Colonic mucosa (tissue), 4 donors: ENCODE results near the gene FABP7. TPM values are rescaled to one million over a fixed set of nuclear protein-coding genes. Genes with fewer than 3 reads are reported as not detected.

ENCODE experiments used
- DNase-seq: peaks from one replicate; pipeline ENCODE4 v3.0.0-alpha.2; 2020
- H3K27ac ChIP-seq: fragments of 200-600 bp; one replicate; pipeline ENCODE4 v1.8.0; 2021
- H3K27me3 ChIP-seq: fragments of 200-600 bp; one replicate; pipeline ENCODE4 v1.8.0; 2021
- H3K36me3 ChIP-seq: fragments of 200-600 bp; one replicate; pipeline ENCODE4 v1.8.0; 2021
- H3K4me1 ChIP-seq: fragments of 200-600 bp; one replicate; pipeline ENCODE4 v1.8.0; 2021; ENCODE audit warnings: mild to moderate bottlenecking
- H3K4me3 ChIP-seq: fragments of 200-600 bp; one replicate; pipeline ENCODE4 v1.8.0; 2021
- H3K9ac ChIP-seq, 2 donors: one replicate each; pipeline ENCODE4 v1.7.0; 2013; ENCODE audit warnings: control low read depth in 2 of 2, low read depth in 2 of 2, low read length in 2 of 2
- H3K9me3 ChIP-seq: fragments of 200-600 bp; one replicate; pipeline ENCODE4 v1.8.0; 2021
- intact Hi-C: fragments of 100-400 bp; cut with DNase I; formaldehyde crosslinking; loops from one replicate; pipeline ENCODE4 v1.14.1; 2022
- total RNA-seq, 2 donors: library from RNA; stranded (reverse); fragmentation: NEBNext Ultra II Directional in 1 of 2; extraction: Animal tissue kit (Norgen Biotek cat#: 25700) in 1 of 2; gene quantifications; one replicate each; pipeline ENCODE4 v1.2.1, GENCODE V29; 2021
- TF ChIP-seq, protein P1 (sequence below): fragments of 200-600 bp; IDR thresholded peaks from one replicate; pipeline ENCODE4 v1.8.0; 2022; ENCODE audit warnings: antibody characterized with exemption, mild to moderate bottlenecking
- donor health status: healthy.
- donor health status: DM: no; HTN: no; CAD: no.
- donor health status: DM: no; HTN: no; CAD: no.

The FABP7 gene
- total RNA-seq, 2 donors from 2014 or later, result not detected

DNA sequence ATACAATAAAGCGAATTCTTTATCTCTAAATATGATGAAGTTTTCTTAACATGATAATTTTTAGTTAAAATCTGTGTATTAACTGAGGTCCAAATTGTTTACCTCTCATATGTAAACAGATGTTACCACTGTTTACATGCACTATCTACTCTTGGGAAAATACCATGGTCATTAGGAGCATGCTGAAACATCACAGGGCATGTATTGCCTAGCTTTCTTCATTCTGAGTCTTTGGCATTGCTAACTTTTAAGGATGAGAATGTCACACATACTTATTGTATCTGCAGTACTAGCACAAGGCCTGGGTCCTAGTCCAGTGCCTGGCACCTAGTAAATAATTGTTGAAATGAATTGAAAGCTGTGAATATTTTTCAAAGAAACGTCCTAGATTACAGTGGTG, 30.2 kb downstream of the FABP7 start:
- Histone ChIP-seq H3K4me1 (no peaks in the 10 kb centered on the region), H3K9me3 (no peaks in the 10 kb centered on the region), H3K4me3 (no peak overlapping the region), H3K27me3 (no peaks in the 10 kb centered on the region), H3K36me3 (no peaks in the 10 kb centered on the region), H3K27ac (no peak overlapping the region), H3K9ac (no peak overlapping the region)
- intact Hi-C loops, result no loop called here
- DNase-seq, result no peak
- TF ChIP-seq, protein P1, sequence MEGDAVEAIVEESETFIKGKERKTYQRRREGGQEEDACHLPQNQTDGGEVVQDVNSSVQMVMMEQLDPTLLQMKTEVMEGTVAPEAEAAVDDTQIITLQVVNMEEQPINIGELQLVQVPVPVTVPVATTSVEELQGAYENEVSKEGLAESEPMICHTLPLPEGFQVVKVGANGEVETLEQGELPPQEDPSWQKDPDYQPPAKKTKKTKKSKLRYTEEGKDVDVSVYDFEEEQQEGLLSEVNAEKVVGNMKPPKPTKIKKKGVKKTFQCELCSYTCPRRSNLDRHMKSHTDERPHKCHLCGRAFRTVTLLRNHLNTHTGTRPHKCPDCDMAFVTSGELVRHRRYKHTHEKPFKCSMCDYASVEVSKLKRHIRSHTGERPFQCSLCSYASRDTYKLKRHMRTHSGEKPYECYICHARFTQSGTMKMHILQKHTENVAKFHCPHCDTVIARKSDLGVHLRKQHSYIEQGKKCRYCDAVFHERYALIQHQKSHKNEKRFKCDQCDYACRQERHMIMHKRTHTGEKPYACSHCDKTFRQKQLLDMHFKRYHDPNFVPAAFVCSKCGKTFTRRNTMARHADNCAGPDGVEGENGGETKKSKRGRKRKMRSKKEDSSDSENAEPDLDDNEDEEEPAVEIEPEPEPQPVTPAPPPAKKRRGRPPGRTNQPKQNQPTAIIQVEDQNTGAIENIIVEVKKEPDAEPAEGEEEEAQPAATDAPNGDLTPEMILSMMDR, result no peak

DNA sequence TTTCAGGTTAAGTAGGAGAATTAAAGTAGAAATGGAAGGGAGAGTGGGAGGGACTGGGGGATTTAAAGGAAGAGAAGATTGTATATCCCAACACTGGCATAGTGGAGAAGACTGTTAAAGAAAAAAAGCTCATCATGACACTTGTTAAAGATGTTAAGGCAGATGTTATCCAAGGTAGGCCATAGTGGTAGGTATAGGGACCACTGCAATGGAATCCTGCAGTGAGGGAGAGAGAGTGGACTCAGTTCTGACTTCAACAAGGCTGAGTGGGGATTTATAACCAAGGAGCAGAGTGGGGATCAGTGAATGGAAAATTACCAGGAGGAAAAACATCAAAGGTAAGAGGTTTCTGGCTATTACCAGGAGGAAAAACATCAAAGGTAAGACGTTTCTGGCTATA, 30.7 kb downstream of the FABP7 start:
- H3K36me3 ChIP-seq, result no peaks in the 10 kb centered on the region
- TF ChIP-seq, protein P1, result no peak

DNA sequence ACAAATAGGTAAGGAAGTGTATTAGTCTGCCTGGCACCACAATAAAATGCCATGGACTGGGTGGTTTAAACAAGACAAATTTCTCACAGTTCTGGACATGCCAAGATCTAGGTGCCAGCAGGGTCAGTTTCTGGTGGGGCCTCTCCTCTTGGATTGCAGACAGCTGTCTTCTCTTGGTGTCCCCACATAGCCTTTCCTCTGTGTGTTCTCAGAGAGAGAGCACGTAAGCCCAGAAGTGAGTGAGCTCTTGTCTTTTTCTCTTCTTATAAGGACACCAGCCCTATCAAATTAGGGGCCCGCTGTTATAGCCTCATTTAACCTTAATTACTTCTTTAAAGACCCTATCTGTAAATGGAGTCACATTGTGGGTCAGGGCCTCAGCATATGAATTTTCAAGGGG, 37.8 kb downstream of the FABP7 start:
- DNase-seq, result no peak
- intact Hi-C loops, result no loop called here
- Histone ChIP-seq H3K9me3 (no peaks in the 10 kb centered on the region), H3K4me1 (no peaks in the 10 kb centered on the region), H3K27ac (no peak overlapping the region), H3K4me3 (no peak overlapping the region), H3K27me3 (no peaks in the 10 kb centered on the region), H3K9ac (no peak overlapping the region), H3K36me3 (no peaks in the 10 kb centered on the region)
- TF ChIP-seq, protein P1, result no peak

More for the DNA sequence above, 30.7 kb downstream of the FABP7 start:
- intact Hi-C loops, result no loop called here
- Histone ChIP-seq H3K9ac (no peak overlapping the region), H3K4me3 (no peak overlapping the region), H3K4me1 (no peaks in the 10 kb centered on the region), H3K27me3 (no peaks in the 10 kb centered on the region), H3K27ac (no peak overlapping the region), H3K9me3 (no peaks in the 10 kb centered on the region)
- no peak for DNase-seq

DNA sequence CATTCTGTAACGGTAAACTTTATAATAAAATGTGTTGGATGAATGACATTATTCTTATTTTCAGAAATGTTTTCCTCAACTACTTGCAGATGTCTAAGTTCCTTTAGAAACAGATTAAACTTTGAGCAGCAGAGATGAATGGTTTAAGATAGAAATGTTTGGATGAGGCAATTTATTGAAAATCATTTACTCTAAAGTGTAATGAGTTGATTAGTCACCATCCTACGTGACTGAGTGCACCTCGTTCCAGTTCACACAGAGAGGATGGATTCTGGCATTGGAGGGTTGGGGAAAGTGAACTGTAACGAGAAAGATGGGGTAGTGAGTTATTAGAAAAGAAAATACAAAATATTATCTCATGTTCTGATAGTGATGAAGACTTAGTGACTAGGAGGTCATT, 38.2 kb downstream of the FABP7 start:
- Histone ChIP-seq H3K27me3 (no peaks in the 10 kb centered on the region), H3K4me3 (no peak overlapping the region), H3K36me3 (no peaks in the 10 kb centered on the region), H3K27ac (no peak overlapping the region), H3K9me3 (no peaks in the 10 kb centered on the region), H3K9ac (no peak overlapping the region), H3K4me1 (no peaks in the 10 kb centered on the region)
- DNase-seq, result no peak
- TF ChIP-seq, protein P1, result no peak
- intact Hi-C loops, result no loop called here

DNA sequence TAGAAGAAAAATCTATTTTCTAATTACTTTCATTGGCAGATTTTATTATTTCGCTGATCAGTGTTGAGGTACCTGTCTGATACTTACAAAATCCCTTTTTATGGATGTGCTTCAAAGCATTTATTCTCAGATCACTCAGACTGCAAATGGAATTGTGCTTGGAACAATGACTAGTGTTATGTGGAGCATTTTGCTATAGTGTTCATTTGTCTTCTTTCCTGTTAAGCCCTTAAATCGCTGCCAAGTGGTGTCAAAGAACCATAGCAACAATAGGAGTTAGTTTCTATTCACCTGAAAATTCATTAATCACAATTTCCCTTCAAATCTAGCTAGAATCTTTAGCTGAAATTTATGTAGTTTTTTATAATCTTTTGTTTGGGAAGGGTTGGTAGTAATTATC, 39.4 kb downstream of the FABP7 start:
- Histone ChIP-seq H3K4me3 (no peak overlapping the region), H3K9me3 (no peaks in the 10 kb centered on the region), H3K36me3 (no peaks in the 10 kb centered on the region), H3K27me3 (no peaks in the 10 kb centered on the region), H3K9ac (no peak overlapping the region), H3K27ac (no peak overlapping the region), H3K4me1 (no peaks in the 10 kb centered on the region)
- intact Hi-C loops, result no loop called here
- TF ChIP-seq, protein P1, result no peak
- DNase-seq, result no peak

DNA sequence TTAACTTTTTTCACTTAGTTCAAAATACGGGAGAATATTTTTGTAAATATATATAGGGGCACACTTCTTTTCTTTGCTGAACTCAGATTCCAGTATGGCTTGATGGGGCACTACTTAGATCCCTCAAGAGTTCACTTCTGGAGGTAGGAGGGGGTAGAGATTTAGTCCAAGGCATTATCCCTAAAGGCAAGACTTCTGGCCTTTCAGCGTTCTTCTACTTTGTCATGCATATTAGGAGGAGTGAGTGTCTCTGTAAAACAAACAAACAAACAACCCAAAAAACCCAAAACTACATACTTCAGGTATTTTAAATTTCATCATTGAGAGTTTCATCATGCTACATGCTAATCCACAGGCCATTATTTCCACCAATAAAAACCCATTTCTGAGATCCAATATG, 41.6 kb downstream of the FABP7 start:
- H3K4me3 ChIP-seq, result no peak overlapping the region
- intact Hi-C loops, result no loop called here
- no peaks in the 10 kb centered on the region for H3K27me3 ChIP-seq
- no peaks in the 10 kb centered on the region for H3K4me1 ChIP-seq
- H3K9me3 ChIP-seq, result no peaks in the 10 kb centered on the region
- DNase-seq, result no peak
- TF ChIP-seq, protein P1, result no peak
- no peak overlapping the region for H3K27ac ChIP-seq
- H3K36me3 ChIP-seq, result no peaks in the 10 kb centered on the region
- H3K9ac ChIP-seq, result no peak overlapping the region
